Body of pancreas (tissue), 4 donors: ENCODE measurements around the gene GNS.

ENCODE experiments used
- POLR2A ChIP-seq, 3 donors: fragments of 450-650 bp; IDR thresholded peaks; one replicate each; pipeline ENCODE4 v1.6.1; 2016; ENCODE audit warnings: antibody characterized with exemption in 3 of 3, mild to moderate bottlenecking in 2 of 3
- TF ChIP-seq, protein P1 (sequence below), 7 experiments: fragments of 450-650 bp in 4 of 7; fragments of 200-600 bp in 3 of 7; sonication (generic) in 3 of 7; IDR thresholded peaks; one replicate each; pipeline ENCODE4 v1.5.1; 2016 to 2019; ENCODE audit warnings: antibody characterized with exemption in 7 of 7

DNA sequence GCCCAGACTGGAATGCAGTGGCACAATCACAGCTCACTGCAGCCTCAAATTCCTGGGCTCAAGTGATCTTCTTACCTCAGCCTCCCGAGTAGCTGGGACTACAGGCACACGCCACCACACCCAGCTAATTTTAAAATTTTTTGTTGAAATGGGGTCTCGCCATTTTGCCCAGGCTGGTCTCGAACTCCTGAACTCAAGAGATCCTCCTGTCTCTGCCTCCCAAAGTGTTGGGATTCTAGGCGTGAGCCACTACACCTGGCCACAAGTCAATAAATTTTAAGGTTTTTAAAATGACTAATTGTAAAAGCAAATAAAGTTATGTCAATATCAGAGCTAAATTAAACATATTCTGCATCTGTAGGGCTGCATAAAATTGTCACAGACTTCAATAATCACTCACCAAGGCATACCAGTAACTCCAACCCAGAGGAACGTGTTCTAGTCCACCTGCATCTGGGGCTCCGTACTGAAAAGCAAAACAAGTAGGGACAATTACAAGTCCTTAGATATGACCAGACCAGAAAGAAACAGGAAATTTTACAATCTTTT lies 13.9 kb downstream of the GNS start:
- no peak for TF ChIP-seq POLR2A (IDR thresholded peaks at IDR 0.05)
- TF ChIP-seq, protein P1, sequence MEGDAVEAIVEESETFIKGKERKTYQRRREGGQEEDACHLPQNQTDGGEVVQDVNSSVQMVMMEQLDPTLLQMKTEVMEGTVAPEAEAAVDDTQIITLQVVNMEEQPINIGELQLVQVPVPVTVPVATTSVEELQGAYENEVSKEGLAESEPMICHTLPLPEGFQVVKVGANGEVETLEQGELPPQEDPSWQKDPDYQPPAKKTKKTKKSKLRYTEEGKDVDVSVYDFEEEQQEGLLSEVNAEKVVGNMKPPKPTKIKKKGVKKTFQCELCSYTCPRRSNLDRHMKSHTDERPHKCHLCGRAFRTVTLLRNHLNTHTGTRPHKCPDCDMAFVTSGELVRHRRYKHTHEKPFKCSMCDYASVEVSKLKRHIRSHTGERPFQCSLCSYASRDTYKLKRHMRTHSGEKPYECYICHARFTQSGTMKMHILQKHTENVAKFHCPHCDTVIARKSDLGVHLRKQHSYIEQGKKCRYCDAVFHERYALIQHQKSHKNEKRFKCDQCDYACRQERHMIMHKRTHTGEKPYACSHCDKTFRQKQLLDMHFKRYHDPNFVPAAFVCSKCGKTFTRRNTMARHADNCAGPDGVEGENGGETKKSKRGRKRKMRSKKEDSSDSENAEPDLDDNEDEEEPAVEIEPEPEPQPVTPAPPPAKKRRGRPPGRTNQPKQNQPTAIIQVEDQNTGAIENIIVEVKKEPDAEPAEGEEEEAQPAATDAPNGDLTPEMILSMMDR (IDR thresholded peaks at IDR 0.05) = no peak
